ENCODE results near the gene ZNF383.
"Not testable (repeated sequence)": the region's sequence is repeated elsewhere in the genome, so short reads cannot be mapped to it uniquely, and the experiment has no call there.

The ZNF383 gene

GRCh38 chr19:37243206-37243632 lies 25.2 kb downstream of the ZNF383 start:
- TF ChIP-seq POLR2A (IDR thresholded peaks at IDR 0.05; ENCODE audit: low read depth, low read length) = no peak
- TF ChIP-seq POLR2AphosphoS5 (IDR thresholded peaks at IDR 0.05; ENCODE audit: low read depth, low read length) = no peak
- no peak for TF ChIP-seq TAF1 (IDR thresholded peaks at IDR 0.05; ENCODE audit: borderline replicate concordance, low read depth, low read length)
- DNase-seq (ENCODE audit: insufficient read length) (no peak), FAIRE-seq (no peak)

- FAIRE-seq (no peak), DNase-seq (ENCODE audit: insufficient read length) (peak; percentile 17)
- no peak for TF ChIP-seq TAF1 (IDR thresholded peaks at IDR 0.05; ENCODE audit: borderline replicate concordance, low read depth, low read length)
- no peak for TF ChIP-seq POLR2A (IDR thresholded peaks at IDR 0.05; ENCODE audit: low read depth, low read length)
- TF ChIP-seq POLR2AphosphoS5 (IDR thresholded peaks at IDR 0.05; ENCODE audit: low read depth, low read length) = no peak
Observed at GRCh38 chr19:37251308-37252229, 33.6 kb downstream of the ZNF383 start.

- not testable (repeated sequence) for DNase-seq (ENCODE audit: insufficient read length); FAIRE-seq
Observed at GRCh38 chr19:37263028-37263427, 45.0 kb downstream of the ZNF383 start.

GRCh38 chr19:37267005-37267404 lies 49.0 kb downstream of the ZNF383 start:
- DNase-seq (ENCODE audit: insufficient read length); FAIRE-seq: not testable (repeated sequence)

GRCh38 chr19:37267755-37268154 lies 49.7 kb downstream of the ZNF383 start:
- not testable (repeated sequence) for DNase-seq (ENCODE audit: insufficient read length); FAIRE-seq

- DNase-seq (ENCODE audit: insufficient read length); FAIRE-seq: not testable (repeated sequence)
Observed at GRCh38 chr19:37280656-37281055, 62.6 kb downstream of the ZNF383 start.

- FAIRE-seq = not testable (repeated sequence)
Observed at GRCh38 chr19:37284020-37284419, 66.0 kb downstream of the ZNF383 start.

GRCh38 chr19:37289229-37289628 lies 71.2 kb downstream of the ZNF383 start:
- FAIRE-seq = not testable (repeated sequence)

More at GRCh38 chr19:37284020-37284419, 66.0 kb downstream of the ZNF383 start:
- DNase-seq (ENCODE audit: insufficient read length) = not testable (repeated sequence)

GRCh38 chr19:37292998-37293939 lies 75.3 kb downstream of the ZNF383 start:
- not testable (repeated sequence) for DNase-seq (ENCODE audit: insufficient read length); FAIRE-seq

More at GRCh38 chr19:37289229-37289628, 71.2 kb downstream of the ZNF383 start:
- not testable (repeated sequence) for DNase-seq (ENCODE audit: insufficient read length)

- not testable (repeated sequence) for FAIRE-seq
Observed at GRCh38 chr19:37294246-37294645, 76.2 kb downstream of the ZNF383 start.

More at GRCh38 chr19:37294246-37294645, 76.2 kb downstream of the ZNF383 start:
- not testable (repeated sequence) for DNase-seq (ENCODE audit: insufficient read length)

Measured in GM12892 (cell line).